Left hindlimb (tissue), 1 donor: Measurements from ENCODE around the gene TECTA.
"Not testable (repeated sequence)": the region's sequence is repeated elsewhere in the genome, so short reads cannot be mapped to it uniquely, and the experiment has no call there.

ENCODE experiments used
- DNase-seq: peaks from one replicate; pipeline ENCODE4 v3.0.0-alpha.2; 2018

TECTA gene

GRCh38 chr11:121091492-121092152 lies 9.4 kb upstream of the TECTA start:
- no peak for DNase-seq

- DNase-seq = no peak
These were observed 5.5 kb upstream of the TECTA start for GRCh38 chr11:121095561-121095960.

GRCh38 chr11:121099364-121099763 lies 1.7 kb upstream of the TECTA start:
- no peak for DNase-seq

GRCh38 chr11:121099885-121100284 lies 1.2 kb upstream of the TECTA start:
- no peak for DNase-seq

- peak; percentile 55 for DNase-seq
These were observed 3.3 kb downstream of the TECTA start for GRCh38 chr11:121104312-121104762.

GRCh38 chr11:121105063-121105480 lies 4.0 kb downstream of the TECTA start:
- DNase-seq = peak; percentile 72

GRCh38 chr11:121105481-121106195 lies 4.6 kb downstream of the TECTA start:
- no peak for DNase-seq

GRCh38 chr11:121106812-121107211 lies 5.8 kb downstream of the TECTA start:
- no peak for DNase-seq

- no peak for DNase-seq
These were observed 7.4 kb downstream of the TECTA start for GRCh38 chr11:121108413-121108812.

GRCh38 chr11:121109471-121109870 lies 8.4 kb downstream of the TECTA start:
- no peak for DNase-seq

GRCh38 chr11:121109916-121110586 lies 9.0 kb downstream of the TECTA start:
- no peak for DNase-seq

GRCh38 chr11:121110871-121111724 lies 10.1 kb downstream of the TECTA start:
- DNase-seq = no peak

GRCh38 chr11:121112498-121113455 lies 11.7 kb downstream of the TECTA start:
- DNase-seq = peak; percentile 50

GRCh38 chr11:121113611-121114010 lies 12.6 kb downstream of the TECTA start:
- no peak for DNase-seq

GRCh38 chr11:121115024-121115423 lies 14.0 kb downstream of the TECTA start:
- DNase-seq = not testable (repeated sequence)

- DNase-seq = no peak
These were observed 16.7 kb downstream of the TECTA start for GRCh38 chr11:121117788-121118187.

- DNase-seq = no peak
These were observed 18.4 kb downstream of the TECTA start for GRCh38 chr11:121119440-121119839.

- DNase-seq = no peak
These were observed 21.3 kb downstream of the TECTA start for GRCh38 chr11:121122328-121122727.

- DNase-seq = no peak
These were observed 22.5 kb downstream of the TECTA start for GRCh38 chr11:121123496-121124069.

- no peak for DNase-seq
These were observed 26.8 kb downstream of the TECTA start for GRCh38 chr11:121127809-121128208.
